ENCODE measurements around the gene KCNG1. TPM values are rescaled to one million over a fixed set of nuclear protein-coding genes. Genes with fewer than 3 reads are reported as not detected.
A peak's percentile ranks its signal among the peaks of the same experiment; 100 is the strongest.

The KCNG1 gene
- total and polyA plus RNA-seq, 7 donors: 0.03 to 0.12 (median 0.03) TPM; not detected in 4

DNA sequence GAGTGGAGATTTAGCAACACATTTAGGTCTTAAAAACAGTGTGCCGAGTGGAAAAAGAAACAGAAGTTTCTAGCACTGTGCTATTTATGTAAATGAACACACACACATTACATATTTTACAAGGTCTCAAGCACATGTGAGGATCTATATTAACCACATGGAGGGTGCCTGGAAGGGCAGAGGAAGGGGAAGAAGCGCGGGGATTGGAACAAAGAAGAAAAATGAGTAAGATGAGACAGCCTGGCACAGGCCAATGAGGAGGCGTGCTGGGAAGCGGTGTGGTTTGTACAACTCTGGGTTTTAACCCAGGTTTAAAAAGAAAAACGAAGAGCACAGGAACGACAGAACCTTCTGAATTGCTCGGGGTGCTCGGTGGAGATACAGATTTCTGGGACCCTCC is 5.7 kb downstream of the KCNG1 start:
- no peaks in the 10 kb centered on the region for H3K36me3 ChIP-seq (ENCODE audit: insufficient read depth in 1 of 2, low read depth in 1 of 2)
- ATAC-seq (no peak), DNase-seq (no peak)
- no peak overlapping the region for H3K27ac ChIP-seq
- H3K4me3 ChIP-seq: no peak overlapping the region
- TF ChIP-seq, protein P1, sequence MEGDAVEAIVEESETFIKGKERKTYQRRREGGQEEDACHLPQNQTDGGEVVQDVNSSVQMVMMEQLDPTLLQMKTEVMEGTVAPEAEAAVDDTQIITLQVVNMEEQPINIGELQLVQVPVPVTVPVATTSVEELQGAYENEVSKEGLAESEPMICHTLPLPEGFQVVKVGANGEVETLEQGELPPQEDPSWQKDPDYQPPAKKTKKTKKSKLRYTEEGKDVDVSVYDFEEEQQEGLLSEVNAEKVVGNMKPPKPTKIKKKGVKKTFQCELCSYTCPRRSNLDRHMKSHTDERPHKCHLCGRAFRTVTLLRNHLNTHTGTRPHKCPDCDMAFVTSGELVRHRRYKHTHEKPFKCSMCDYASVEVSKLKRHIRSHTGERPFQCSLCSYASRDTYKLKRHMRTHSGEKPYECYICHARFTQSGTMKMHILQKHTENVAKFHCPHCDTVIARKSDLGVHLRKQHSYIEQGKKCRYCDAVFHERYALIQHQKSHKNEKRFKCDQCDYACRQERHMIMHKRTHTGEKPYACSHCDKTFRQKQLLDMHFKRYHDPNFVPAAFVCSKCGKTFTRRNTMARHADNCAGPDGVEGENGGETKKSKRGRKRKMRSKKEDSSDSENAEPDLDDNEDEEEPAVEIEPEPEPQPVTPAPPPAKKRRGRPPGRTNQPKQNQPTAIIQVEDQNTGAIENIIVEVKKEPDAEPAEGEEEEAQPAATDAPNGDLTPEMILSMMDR (IDR thresholded peaks at IDR 0.05): no peak
- intact Hi-C loops (cut with DNase I): no loop called here
- no peaks in the 10 kb centered on the region for H3K4me1 ChIP-seq
- peaks cover 5 to 48% (median 11%) of the 10 kb centered on the region in 3 donors for H3K27me3 ChIP-seq (ENCODE audit: insufficient read depth in 3 of 3, low read length in 2 of 3)
- H3K9me3 ChIP-seq: no peaks in the 10 kb centered on the region
- WGBS, 3 donors: 45 to 50% (median 46%) methylated on average over 9 of the region's 9 CpGs

DNA sequence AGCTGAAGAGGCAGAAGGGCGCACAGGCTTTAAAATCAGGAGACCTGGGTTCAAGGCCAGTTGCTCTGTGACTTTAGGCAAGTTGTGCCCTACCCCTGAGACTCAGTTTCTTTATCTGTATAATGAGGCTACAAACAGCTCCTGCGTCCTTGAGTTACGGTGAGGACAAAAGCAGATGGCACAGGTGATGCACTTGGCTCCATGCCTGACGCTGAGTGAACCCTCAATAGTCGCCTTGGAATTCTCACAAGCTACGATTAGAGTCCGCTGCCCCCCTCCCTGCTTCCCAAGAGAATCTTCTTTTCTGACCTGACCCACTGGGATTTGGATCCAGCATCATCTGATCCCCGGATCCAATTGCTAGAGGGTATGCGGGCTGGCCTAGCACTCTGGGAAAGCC is 6.4 kb downstream of the KCNG1 start:
- Histone ChIP-seq H3K4me3 (no peak overlapping the region), H3K36me3 (ENCODE audit: insufficient read depth in 1 of 2, low read depth in 1 of 2) (no peaks in the 10 kb centered on the region), H3K27ac (no peak overlapping the region), H3K4me1 (no peaks in the 10 kb centered on the region), H3K9me3 (no peaks in the 10 kb centered on the region), H3K27me3 (ENCODE audit: insufficient read depth in 3 of 3, low read length in 2 of 3) (peaks cover 0 to 41% (median 8%) of the 10 kb centered on the region in 3 donors)
- intact Hi-C loops (cut with DNase I): no loop called here
- no peak for DNase-seq
- no peak for ATAC-seq
- 65 to 69% (median 66%) methylated on average over 9 of the region's 9 CpGs for WGBS, 3 donors
- TF ChIP-seq, protein P1 (IDR thresholded peaks at IDR 0.05): no peak

DNA sequence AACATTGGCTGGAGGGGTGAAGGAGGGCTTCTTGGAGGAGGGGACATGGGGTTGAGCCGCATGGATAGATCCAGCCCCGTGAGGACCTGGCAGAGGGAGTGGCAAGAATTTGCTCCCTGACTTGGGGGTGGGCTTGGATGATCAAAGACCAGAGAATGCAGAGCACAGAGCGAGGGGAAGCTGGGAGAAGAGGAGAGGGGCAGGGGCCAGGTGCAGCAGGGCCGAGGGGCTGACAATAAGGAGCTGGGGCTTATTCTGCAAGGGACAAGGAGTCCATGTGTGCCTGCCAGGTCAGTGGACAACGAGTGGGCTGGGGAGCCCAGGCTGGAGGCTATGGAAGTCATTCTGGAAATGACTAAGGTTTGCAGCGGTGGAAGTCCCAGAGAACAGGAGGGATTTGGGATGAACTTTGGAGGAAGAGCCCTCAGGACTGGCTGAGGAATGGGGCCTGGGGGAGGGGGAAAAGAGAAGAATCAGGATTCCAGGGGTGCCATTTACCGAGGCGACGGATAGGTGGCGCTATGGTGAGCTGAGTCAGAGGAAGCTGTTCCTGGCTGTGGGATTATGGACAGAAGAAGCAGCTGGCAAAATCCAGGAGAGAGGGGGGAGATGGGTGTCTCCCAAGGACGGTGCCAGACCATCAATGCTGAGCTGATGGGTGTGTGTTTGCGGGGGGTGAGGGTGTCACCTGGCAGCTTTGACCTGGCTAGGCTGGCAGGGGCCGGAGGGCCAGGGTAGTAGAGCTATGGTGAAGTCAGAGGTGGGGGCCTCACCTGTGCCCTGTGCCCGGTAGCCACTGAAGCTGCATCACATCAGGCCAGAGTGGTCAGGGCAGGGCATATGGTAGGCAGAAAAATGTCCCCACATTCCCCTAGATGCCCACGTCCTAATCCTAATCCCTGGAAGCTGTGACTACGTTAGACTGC is 7.8 kb downstream of the KCNG1 start:
- Histone ChIP-seq H3K4me1 (no peaks in the 10 kb centered on the region), H3K4me3 (no peak overlapping the region), H3K36me3 (ENCODE audit: insufficient read depth in 1 of 2, low read depth in 1 of 2) (no peaks in the 10 kb centered on the region), H3K9me3 (no peaks in the 10 kb centered on the region), H3K27me3 (ENCODE audit: insufficient read depth in 3 of 3, low read length in 2 of 3) (peaks cover 0 to 40% (median 6%) of the 10 kb centered on the region in 3 donors), H3K27ac (no peak overlapping the region)
- intact Hi-C loops (cut with DNase I): no loop called here
- 29 to 31% (median 31%) methylated on average over 16 of the region's 16 CpGs for WGBS, 3 donors
- no peak for ATAC-seq
- no peak for DNase-seq
- TF ChIP-seq, protein P1 (IDR thresholded peaks at IDR 0.05): peak; percentile 21

DNA sequence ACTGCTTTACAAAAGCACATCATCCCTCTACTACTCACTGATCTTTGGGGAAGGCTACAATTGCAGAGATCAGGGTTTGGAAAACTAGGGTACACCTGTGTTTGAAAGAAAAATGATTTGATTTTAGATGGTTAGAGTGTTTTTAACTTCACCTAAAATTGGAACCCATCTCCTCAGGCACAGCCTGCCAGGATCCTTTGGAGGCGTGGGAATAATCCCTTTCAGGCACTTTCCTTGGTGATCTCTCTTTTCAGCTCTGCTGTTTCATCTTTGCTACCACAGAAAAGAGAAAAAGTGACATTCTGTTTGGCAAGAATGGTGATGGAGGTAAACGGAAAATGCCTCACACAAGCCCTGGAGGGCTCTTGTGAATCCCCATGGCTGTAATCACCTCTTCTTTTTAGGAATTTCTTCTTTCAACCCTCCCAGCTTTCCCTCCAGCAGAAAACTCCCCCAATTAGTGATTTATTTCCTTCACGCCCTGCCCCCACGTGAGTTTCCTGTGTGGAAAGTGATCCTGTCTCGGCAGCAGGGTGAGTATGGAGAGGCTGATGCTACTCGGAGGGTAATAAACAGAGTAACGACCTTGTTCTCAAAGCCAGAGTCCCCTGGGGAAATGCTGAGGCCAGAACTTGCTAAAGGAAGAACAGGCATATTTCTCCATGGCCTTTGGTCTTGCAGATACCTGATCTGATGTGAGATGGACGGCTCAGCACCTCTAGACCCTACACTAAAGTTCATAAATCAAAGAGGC is 9.2 kb downstream of the KCNG1 start:
- Histone ChIP-seq H3K27ac (no peak overlapping the region), H3K4me3 (no peak overlapping the region), H3K36me3 (ENCODE audit: insufficient read depth in 1 of 2, low read depth in 1 of 2) (no peaks in the 10 kb centered on the region), H3K9me3 (no peaks in the 10 kb centered on the region), H3K27me3 (ENCODE audit: insufficient read depth in 3 of 3, low read length in 2 of 3) (peaks cover 0 to 37% (median 5%) of the 10 kb centered on the region in 3 donors), H3K4me1 (no peaks in the 10 kb centered on the region)
- WGBS, 3 donors: 24 to 26% (median 24%) methylated on average over 8 of the region's 8 CpGs
- intact Hi-C loops (cut with DNase I): no loop called here
- TF ChIP-seq, protein P1 (IDR thresholded peaks at IDR 0.05): no peak
- DNase-seq (no peak), ATAC-seq (no peak)
